Upper lobe of left lung (tissue), 4 donors: ENCODE results near the gene OR9A2.

Experiments
- EP300 ChIP-seq, 4 donors: sonication (generic); formaldehyde crosslinking; IDR thresholded peaks; one replicate each; pipeline ENCODE4 v1.5.1; 2017; ENCODE audit warnings: antibody characterized with exemption in 4 of 4, control low read depth in 2 of 4
- POLR2A ChIP-seq, 4 donors: fragments of 450-650 bp; IDR thresholded peaks; one replicate each; pipeline ENCODE4 v1.5.1; 2016 to 2017; ENCODE audit warnings: antibody characterized with exemption in 4 of 4, mild to moderate bottlenecking in 2 of 4
- POLR2AphosphoS5 ChIP-seq, 2 donors: sonication (generic); formaldehyde crosslinking; IDR thresholded peaks; one replicate each; pipeline ENCODE4 v1.5.1; 2017; ENCODE audit warnings: antibody characterized with exemption in 2 of 2
- TF ChIP-seq, protein P1 (sequence below), 6 experiments: fragments of 450-650 bp in 4 of 6; fragments of 200-600 bp in 2 of 6; sonication (generic) in 2 of 6; IDR thresholded peaks; one replicate each; pipeline ENCODE4 v1.5.1; 2016 to 2019; ENCODE audit warnings: antibody characterized with exemption in 6 of 6

DNA sequence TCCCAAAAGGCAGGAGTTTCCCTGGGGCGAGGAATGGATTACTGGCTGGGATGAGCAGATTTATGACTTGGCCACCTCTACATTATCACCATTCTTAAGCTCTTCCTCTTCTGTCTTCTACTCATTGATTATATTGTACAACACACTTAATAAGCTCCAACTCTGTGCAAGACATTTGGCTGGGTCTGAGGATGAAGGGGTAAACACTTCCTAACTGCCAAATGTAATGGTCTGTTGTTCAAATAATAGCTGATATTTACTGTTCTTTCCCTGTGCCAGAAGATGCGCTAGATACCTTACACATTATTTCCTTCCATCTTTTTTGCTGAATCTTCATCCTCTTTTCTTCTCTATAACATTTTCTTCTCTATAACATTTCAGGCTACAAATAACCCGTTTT lies 36.8 kb upstream of the OR9A2 start:
- TF ChIP-seq, protein P1, sequence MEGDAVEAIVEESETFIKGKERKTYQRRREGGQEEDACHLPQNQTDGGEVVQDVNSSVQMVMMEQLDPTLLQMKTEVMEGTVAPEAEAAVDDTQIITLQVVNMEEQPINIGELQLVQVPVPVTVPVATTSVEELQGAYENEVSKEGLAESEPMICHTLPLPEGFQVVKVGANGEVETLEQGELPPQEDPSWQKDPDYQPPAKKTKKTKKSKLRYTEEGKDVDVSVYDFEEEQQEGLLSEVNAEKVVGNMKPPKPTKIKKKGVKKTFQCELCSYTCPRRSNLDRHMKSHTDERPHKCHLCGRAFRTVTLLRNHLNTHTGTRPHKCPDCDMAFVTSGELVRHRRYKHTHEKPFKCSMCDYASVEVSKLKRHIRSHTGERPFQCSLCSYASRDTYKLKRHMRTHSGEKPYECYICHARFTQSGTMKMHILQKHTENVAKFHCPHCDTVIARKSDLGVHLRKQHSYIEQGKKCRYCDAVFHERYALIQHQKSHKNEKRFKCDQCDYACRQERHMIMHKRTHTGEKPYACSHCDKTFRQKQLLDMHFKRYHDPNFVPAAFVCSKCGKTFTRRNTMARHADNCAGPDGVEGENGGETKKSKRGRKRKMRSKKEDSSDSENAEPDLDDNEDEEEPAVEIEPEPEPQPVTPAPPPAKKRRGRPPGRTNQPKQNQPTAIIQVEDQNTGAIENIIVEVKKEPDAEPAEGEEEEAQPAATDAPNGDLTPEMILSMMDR (IDR thresholded peaks at IDR 0.05) = no peak
- no peak for TF ChIP-seq POLR2A (IDR thresholded peaks at IDR 0.05)
- no peak for TF ChIP-seq POLR2AphosphoS5 (IDR thresholded peaks at IDR 0.05)
- TF ChIP-seq EP300 (IDR thresholded peaks at IDR 0.05) = no peak
